ENCODE data around the gene MED15. TPM values are rescaled to one million over a fixed set of nuclear protein-coding genes. Genes with fewer than 3 reads are reported as not detected.

Gene MED15
- total and polyA plus RNA-seq, 2 of the 4 experiments (the other 2 are of a cell fraction): 19.0 to 68.8 TPM

- Histone ChIP-seq H2BK5ac (ENCODE audit: low read depth, low read length, poor library complexity, severe bottlenecking) (no peak overlapping the region), H3K27me3 (ENCODE audit: control insufficient read depth, insufficient read depth, low read length) (no peaks in the 10 kb centered on the region), H4K91ac (ENCODE audit: insufficient read depth, low read depth, low read length) (no peak overlapping the region), H4K8ac (ENCODE audit: low read depth in 2 of 2, low read length in 2 of 2) (no peak overlapping the region), H4K5ac (ENCODE audit: low read depth, low read length) (no peak overlapping the region), H2AK5ac (ENCODE audit: low read depth, low read length) (no peak overlapping the region), H3K56ac (ENCODE audit: extremely low read depth, insufficient read depth, low read length) (no peak overlapping the region), H3K18ac (ENCODE audit: low read depth, low read length) (no peak overlapping the region), H3K4me2 (ENCODE audit: low read depth, low read length) (no peak overlapping the region), H3K27ac (ENCODE audit: insufficient read depth, low read length) (no peak overlapping the region), H3K4ac (ENCODE audit: low read depth, low read length) (no peak overlapping the region), H3K9me1 (ENCODE audit: insufficient read depth, low read length) (peaks cover 17% of the 10 kb centered on the region), H3K36me3 (ENCODE audit: control insufficient read depth, insufficient read depth, low read length) (peaks cover 15% of the 10 kb centered on the region), H2AFZ (replicated peaks; ENCODE audit: low read length, poor library complexity) (no peak overlapping the region), H3K14ac (replicated peaks; ENCODE audit: low read depth, low read length) (no peak overlapping the region), H2BK15ac (ENCODE audit: low read depth, low read length) (no peak overlapping the region), H4K20me1 (ENCODE audit: insufficient read depth, low read length) (peaks cover 40% of the 10 kb centered on the region), H3K23ac (ENCODE audit: low read depth, low read length) (no peak overlapping the region; the same call in 1 of the 2 replicates), H3K9ac (ENCODE audit: low read depth, low read length) (no peak overlapping the region), H3K79me1 (ENCODE audit: low read depth in 1 of 2, low read length in 2 of 2) (peaks cover 54 to 84% of the 10 kb centered on the region in 2 experiments), H2AK9ac (replicated peaks; ENCODE audit: low read depth, low read length, poor library complexity) (no peak overlapping the region), H3K9me3 (ENCODE audit: control insufficient read depth, insufficient read depth, low read length) (no peaks in the 10 kb centered on the region), H3K4me1 (ENCODE audit: control insufficient read depth, insufficient read depth, low read length) (peaks cover 1% of the 10 kb centered on the region; the same call in 1 of the 2 replicates), H2BK20ac (ENCODE audit: low read depth, low read length) (no peak overlapping the region), H2BK120ac (ENCODE audit: low read depth, low read length) (no peak overlapping the region), H3K4me3 (ENCODE audit: insufficient read depth, low read depth, low read length) (no peak overlapping the region)
- no peak for DNase-seq
- ATAC-seq (ENCODE audit: low read depth): no peak
- TF ChIP-seq RFX5 (IDR thresholded peaks at IDR 0.05; ENCODE audit: low read depth, low read length) (no peak), RAD21 (IDR thresholded peaks at IDR 0.05; ENCODE audit: low read length) (no peak), RCOR1 (IDR thresholded peaks at IDR 0.05; ENCODE audit: insufficient replicate concordance, low read length) (no peak), CHD1 (IDR thresholded peaks at IDR 0.05; ENCODE audit: low read depth, low read length) (no peak)
- in situ Hi-C loops (cut with MboI; ENCODE audit: low sequenced_read_pairs) (no loop called here), intact Hi-C loops (cut with micrococcal nuclease) (no loop called here), dilution Hi-C loops (cut with HindIII; ENCODE audit: low sequenced_read_pairs, unreplicated experiment) (no loop called here)
- CTCF ChIA-PET: no interaction called here
- WGBS, 2 experiments (ENCODE audit: extremely low coverage in 2 of 2, insufficient read length in 1 of 2): no CpG with 5 or more reads among the region's 2 CpGs
- BruUV-seq (replicated peaks): no TSS peak
- POLR2A ChIA-PET (ENCODE audit: unreplicated experiment): no interaction called here
These were observed 19.7 kb upstream of the MED15 start for GRCh38 chr22:20487715-20488114.

Data from IMR-90 (cell line).